ENCODE measurements around the gene MICU1. TPM values are rescaled to one million over a fixed set of nuclear protein-coding genes. Genes with fewer than 3 reads are reported as not detected.

The MICU1 gene
- total and polyA plus RNA-seq, 2 experiments from 2014 or later: 27.5 to 52.3 TPM

DNA sequence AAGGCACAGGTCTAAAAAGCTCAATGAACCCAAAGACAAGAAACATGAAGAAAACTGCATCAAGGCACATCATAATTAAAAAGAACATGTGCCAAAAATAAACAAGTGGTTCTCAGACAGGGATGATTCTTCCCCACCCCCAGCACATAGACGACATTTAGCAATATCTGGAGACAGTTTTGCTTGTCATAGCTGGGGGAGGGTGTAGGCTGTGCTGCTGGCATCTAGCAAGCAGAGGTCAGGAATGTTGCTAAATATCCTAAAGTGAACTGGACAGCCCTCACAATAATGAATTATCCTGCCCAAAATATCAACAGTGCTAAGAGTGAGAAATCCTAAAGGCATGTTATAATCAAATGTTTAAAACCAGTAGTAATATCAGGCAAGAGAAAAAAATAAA lies 122.6 kb downstream of the MICU1 start:
- Histone ChIP-seq H3K9me2 (ENCODE audit: insufficient read depth) (no peaks in the 10 kb centered on the region; the same call in 1 of the 2 replicates), H3F3A (replicated peaks; ENCODE audit: low read depth) (no peaks in the 10 kb centered on the region), H4K20me1 (replicated peaks; ENCODE audit: insufficient read depth) (no peaks in the 10 kb centered on the region), H2AFZ (no peak overlapping the region), H3K4me3 (no peak overlapping the region), H3K27ac (ENCODE audit: low read depth) (no peak overlapping the region), H3K79me2 (replicated peaks; ENCODE audit: insufficient read depth) (no peaks in the 10 kb centered on the region), H3K36me3 (ENCODE audit: insufficient read depth) (no peaks in the 10 kb centered on the region), H3K4me1 (ENCODE audit: insufficient read depth) (no peaks in the 10 kb centered on the region), H3K27me3 (ENCODE audit: insufficient read depth) (no peaks in the 10 kb centered on the region), H3K4me2 (no peak overlapping the region)
- Mint-ChIP-seq H3K27me3 (ENCODE audit: insufficient read depth, low read depth, poor library complexity) (no peaks in the 10 kb centered on the region), H3K27ac (no peak overlapping the region), H3K36me3 (ENCODE audit: low read depth) (peaks cover 20% of the 10 kb centered on the region), H3K4me1 (no peaks in the 10 kb centered on the region), H3K4me3 (no peak overlapping the region), H3K9me3 (peaks cover 20% of the 10 kb centered on the region; the same call in 1 of the 3 replicates)
- ATAC-seq: no peak
- TF ChIP-seq CREB1 (CRISPR knock-in tag; IDR thresholded peaks at IDR 0.05; ENCODE audit: low read depth) (no peak), STAT1 (IDR thresholded peaks at IDR 0.05; ENCODE audit: unreplicated experiment) (no peak), EZH2 (IDR thresholded peaks at IDR 0.05; ENCODE audit: low read depth, unreplicated experiment) (no peak), EZH2phosphoT487 (IDR thresholded peaks at IDR 0.05; ENCODE audit: unreplicated experiment) (no peak), ZNF114 (CRISPR knock-in tag; IDR thresholded peaks at IDR 0.05) (no peak), POLR2AphosphoS5 (IDR thresholded peaks at IDR 0.05; ENCODE audit: low read depth) (no peak), ZNF331 (CRISPR knock-in tag; IDR thresholded peaks at IDR 0.05; ENCODE audit: low read depth) (no peak), NANOG (IDR thresholded peaks at IDR 0.05; ENCODE audit: borderline replicate concordance) (no peak)
- TF ChIP-seq, protein P1, sequence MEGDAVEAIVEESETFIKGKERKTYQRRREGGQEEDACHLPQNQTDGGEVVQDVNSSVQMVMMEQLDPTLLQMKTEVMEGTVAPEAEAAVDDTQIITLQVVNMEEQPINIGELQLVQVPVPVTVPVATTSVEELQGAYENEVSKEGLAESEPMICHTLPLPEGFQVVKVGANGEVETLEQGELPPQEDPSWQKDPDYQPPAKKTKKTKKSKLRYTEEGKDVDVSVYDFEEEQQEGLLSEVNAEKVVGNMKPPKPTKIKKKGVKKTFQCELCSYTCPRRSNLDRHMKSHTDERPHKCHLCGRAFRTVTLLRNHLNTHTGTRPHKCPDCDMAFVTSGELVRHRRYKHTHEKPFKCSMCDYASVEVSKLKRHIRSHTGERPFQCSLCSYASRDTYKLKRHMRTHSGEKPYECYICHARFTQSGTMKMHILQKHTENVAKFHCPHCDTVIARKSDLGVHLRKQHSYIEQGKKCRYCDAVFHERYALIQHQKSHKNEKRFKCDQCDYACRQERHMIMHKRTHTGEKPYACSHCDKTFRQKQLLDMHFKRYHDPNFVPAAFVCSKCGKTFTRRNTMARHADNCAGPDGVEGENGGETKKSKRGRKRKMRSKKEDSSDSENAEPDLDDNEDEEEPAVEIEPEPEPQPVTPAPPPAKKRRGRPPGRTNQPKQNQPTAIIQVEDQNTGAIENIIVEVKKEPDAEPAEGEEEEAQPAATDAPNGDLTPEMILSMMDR (conservative IDR thresholded peaks at IDR 0.05; ENCODE audit: low read depth in 2 of 2): no peak
- TF ChIP-seq, protein P2, sequence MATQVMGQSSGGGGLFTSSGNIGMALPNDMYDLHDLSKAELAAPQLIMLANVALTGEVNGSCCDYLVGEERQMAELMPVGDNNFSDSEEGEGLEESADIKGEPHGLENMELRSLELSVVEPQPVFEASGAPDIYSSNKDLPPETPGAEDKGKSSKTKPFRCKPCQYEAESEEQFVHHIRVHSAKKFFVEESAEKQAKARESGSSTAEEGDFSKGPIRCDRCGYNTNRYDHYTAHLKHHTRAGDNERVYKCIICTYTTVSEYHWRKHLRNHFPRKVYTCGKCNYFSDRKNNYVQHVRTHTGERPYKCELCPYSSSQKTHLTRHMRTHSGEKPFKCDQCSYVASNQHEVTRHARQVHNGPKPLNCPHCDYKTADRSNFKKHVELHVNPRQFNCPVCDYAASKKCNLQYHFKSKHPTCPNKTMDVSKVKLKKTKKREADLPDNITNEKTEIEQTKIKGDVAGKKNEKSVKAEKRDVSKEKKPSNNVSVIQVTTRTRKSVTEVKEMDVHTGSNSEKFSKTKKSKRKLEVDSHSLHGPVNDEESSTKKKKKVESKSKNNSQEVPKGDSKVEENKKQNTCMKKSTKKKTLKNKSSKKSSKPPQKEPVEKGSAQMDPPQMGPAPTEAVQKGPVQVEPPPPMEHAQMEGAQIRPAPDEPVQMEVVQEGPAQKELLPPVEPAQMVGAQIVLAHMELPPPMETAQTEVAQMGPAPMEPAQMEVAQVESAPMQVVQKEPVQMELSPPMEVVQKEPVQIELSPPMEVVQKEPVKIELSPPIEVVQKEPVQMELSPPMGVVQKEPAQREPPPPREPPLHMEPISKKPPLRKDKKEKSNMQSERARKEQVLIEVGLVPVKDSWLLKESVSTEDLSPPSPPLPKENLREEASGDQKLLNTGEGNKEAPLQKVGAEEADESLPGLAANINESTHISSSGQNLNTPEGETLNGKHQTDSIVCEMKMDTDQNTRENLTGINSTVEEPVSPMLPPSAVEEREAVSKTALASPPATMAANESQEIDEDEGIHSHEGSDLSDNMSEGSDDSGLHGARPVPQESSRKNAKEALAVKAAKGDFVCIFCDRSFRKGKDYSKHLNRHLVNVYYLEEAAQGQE (IDR thresholded peaks at IDR 0.05; ENCODE audit: unreplicated experiment): no peak
- DNase-seq (ENCODE audit: low spot score): no peak

DNA sequence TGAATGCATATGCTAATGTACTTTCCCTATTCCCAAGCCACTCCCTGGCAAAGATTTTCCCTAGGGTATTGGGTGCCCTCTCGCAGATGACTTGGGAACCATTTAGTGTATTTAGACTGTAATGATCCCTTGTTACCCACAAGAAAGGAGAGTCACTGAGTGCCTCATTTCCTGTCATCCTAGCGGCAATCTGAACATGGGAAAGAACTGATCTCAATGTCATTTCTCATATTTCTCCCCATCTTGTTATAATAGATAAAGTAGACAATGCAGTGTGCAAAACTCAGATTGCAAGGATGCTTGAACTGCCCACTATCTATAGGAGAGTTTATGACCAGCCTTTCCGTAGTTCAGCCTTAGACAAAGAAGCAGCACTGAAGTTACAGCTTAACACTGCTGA lies 123.3 kb downstream of the MICU1 start:
- no peak overlapping the region for H3K27ac Mint-ChIP-seq
- no peaks in the 10 kb centered on the region for H3K4me1 ChIP-seq (ENCODE audit: insufficient read depth)
- no peak overlapping the region for H3K27ac ChIP-seq (ENCODE audit: low read depth)
- no peak for DNase-seq (ENCODE audit: low spot score)
- no peaks in the 10 kb centered on the region for H3F3A ChIP-seq (replicated peaks; ENCODE audit: low read depth)
- no peaks in the 10 kb centered on the region for H3K36me3 ChIP-seq (ENCODE audit: insufficient read depth)
- H3K79me2 ChIP-seq (replicated peaks; ENCODE audit: insufficient read depth): no peaks in the 10 kb centered on the region
- H2AFZ ChIP-seq: no peak overlapping the region
- no peak for ATAC-seq
- H3K9me2 ChIP-seq (ENCODE audit: insufficient read depth): no peaks in the 10 kb centered on the region; the same call in 1 of the 2 replicates
- no peaks in the 10 kb centered on the region for H3K27me3 Mint-ChIP-seq (ENCODE audit: insufficient read depth, low read depth, poor library complexity)
- no peak overlapping the region for H3K4me3 Mint-ChIP-seq
- H3K9me3 Mint-ChIP-seq: peaks cover 20% of the 10 kb centered on the region; the same call in 1 of the 3 replicates
- peaks cover 20% of the 10 kb centered on the region for H3K36me3 Mint-ChIP-seq (ENCODE audit: low read depth)
- H3K4me1 Mint-ChIP-seq: no peaks in the 10 kb centered on the region
- no peak overlapping the region for H3K4me2 ChIP-seq
- H4K20me1 ChIP-seq (replicated peaks; ENCODE audit: insufficient read depth): no peaks in the 10 kb centered on the region
- H3K27me3 ChIP-seq (ENCODE audit: insufficient read depth): no peaks in the 10 kb centered on the region
- H3K4me3 ChIP-seq: no peak overlapping the region
- TF ChIP-seq, protein P1 (conservative IDR thresholded peaks at IDR 0.05; ENCODE audit: low read depth in 2 of 2): no peak
- TF ChIP-seq NANOG (IDR thresholded peaks at IDR 0.05; ENCODE audit: borderline replicate concordance) (no peak), ZNF114 (CRISPR knock-in tag; IDR thresholded peaks at IDR 0.05) (no peak), EZH2 (IDR thresholded peaks at IDR 0.05; ENCODE audit: low read depth, unreplicated experiment) (no peak), STAT1 (IDR thresholded peaks at IDR 0.05; ENCODE audit: unreplicated experiment) (no peak), EZH2phosphoT487 (IDR thresholded peaks at IDR 0.05; ENCODE audit: unreplicated experiment) (no peak), CREB1 (CRISPR knock-in tag; IDR thresholded peaks at IDR 0.05; ENCODE audit: low read depth) (no peak), ZNF331 (CRISPR knock-in tag; IDR thresholded peaks at IDR 0.05; ENCODE audit: low read depth) (no peak)
- TF ChIP-seq, protein P3, sequence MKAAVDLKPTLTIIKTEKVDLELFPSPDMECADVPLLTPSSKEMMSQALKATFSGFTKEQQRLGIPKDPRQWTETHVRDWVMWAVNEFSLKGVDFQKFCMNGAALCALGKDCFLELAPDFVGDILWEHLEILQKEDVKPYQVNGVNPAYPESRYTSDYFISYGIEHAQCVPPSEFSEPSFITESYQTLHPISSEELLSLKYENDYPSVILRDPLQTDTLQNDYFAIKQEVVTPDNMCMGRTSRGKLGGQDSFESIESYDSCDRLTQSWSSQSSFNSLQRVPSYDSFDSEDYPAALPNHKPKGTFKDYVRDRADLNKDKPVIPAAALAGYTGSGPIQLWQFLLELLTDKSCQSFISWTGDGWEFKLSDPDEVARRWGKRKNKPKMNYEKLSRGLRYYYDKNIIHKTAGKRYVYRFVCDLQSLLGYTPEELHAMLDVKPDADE (IDR thresholded peaks at IDR 0.05): no peak
- TF ChIP-seq, protein P2 (IDR thresholded peaks at IDR 0.05; ENCODE audit: unreplicated experiment): no peak

All from GM23338 (cell line).